H9 (cell line): ENCODE results near the gene SORCS2. TPM values are rescaled to one million over a fixed set of nuclear protein-coding genes. Genes with fewer than 3 reads are reported as not detected.

ENCODE experiments used
- DNase-seq: peaks from one replicate; pipeline ENCODE4 v3.0.0-alpha.2; 2017
- H2AFZ ChIP-seq: one replicate; pipeline ENCODE4 v1.6.1; 2013; ENCODE audit warnings: mild to moderate bottlenecking, low read length, control low read depth, moderate library complexity
- H2AK5ac ChIP-seq: 2 replicates; pipeline ENCODE4 v1.6.1; 2013; ENCODE audit warnings: low read length, control low read depth, mixed read lengths; ENCODE audit not compliant: insufficient read length
- H2BK120ac ChIP-seq: one replicate; pipeline ENCODE4 v1.6.1; 2013; ENCODE audit warnings: low read depth, mild to moderate bottlenecking, low read length, control low read depth, inconsistent platforms; ENCODE audit not compliant: poor library complexity, severe bottlenecking
- H2BK12ac ChIP-seq: 2 replicates; pipeline ENCODE4 v1.6.1; 2013; ENCODE audit warnings: low read length, control low read depth, mixed read lengths, low read depth; ENCODE audit not compliant: insufficient read length
- H2BK15ac ChIP-seq: 2 replicates; pipeline ENCODE4 v1.6.1; 2013; ENCODE audit warnings: low read depth, low read length, control low read depth
- H2BK20ac ChIP-seq: one replicate; pipeline ENCODE4 v1.6.1; 2013; ENCODE audit warnings: low read depth, mild to moderate bottlenecking, low read length, control low read depth, inconsistent platforms; ENCODE audit not compliant: poor library complexity, severe bottlenecking
- H2BK5ac ChIP-seq: 2 replicates; pipeline ENCODE4 v1.6.1; 2013; ENCODE audit warnings: low read length, control low read depth, mixed read lengths; ENCODE audit not compliant: insufficient read length
- H3K14ac ChIP-seq: 2 replicates; pipeline ENCODE4 v1.6.1; 2013; ENCODE audit warnings: low read length, control low read depth; ENCODE audit not compliant: insufficient read depth
- H3K18ac ChIP-seq: 2 replicates; pipeline ENCODE4 v1.6.1; 2013; ENCODE audit warnings: low read depth, mild to moderate bottlenecking, mixed read lengths, low read length, control low read depth; ENCODE audit not compliant: insufficient read length
- H3K23ac ChIP-seq: 2 replicates; pipeline ENCODE4 v1.6.1; 2013; ENCODE audit warnings: low read length, control low read depth, mixed read lengths, low read depth; ENCODE audit not compliant: insufficient read length
- H3K23me2 ChIP-seq: 2 replicates; pipeline ENCODE4 v1.6.1; 2013; ENCODE audit warnings: low read depth, mild to moderate bottlenecking, mixed read lengths, low read length, control low read depth; ENCODE audit not compliant: insufficient read length, poor library complexity, severe bottlenecking
- H3K27ac ChIP-seq: 2 replicates; pipeline ENCODE4 v1.5.1; 2013; ENCODE audit warnings: low read length, control low read depth, mixed read lengths, low read depth; ENCODE audit not compliant: insufficient read length
- H3K27me3 ChIP-seq: 2 replicates; pipeline ENCODE4 v1.6.1; 2013; ENCODE audit warnings: low read length, control low read depth, inconsistent platforms; ENCODE audit not compliant: insufficient read depth
- H3K4ac ChIP-seq: 2 replicates; pipeline ENCODE4 v1.6.1; 2013; ENCODE audit warnings: low read depth, mild to moderate bottlenecking, control low read depth, inconsistent platforms, low read length, moderate library complexity
- H3K4me1 ChIP-seq: 2 replicates; pipeline ENCODE4 v1.6.1; 2013; ENCODE audit warnings: low read length, control low read depth, inconsistent platforms; ENCODE audit not compliant: insufficient read depth
- H3K4me2 ChIP-seq: 2 replicates; pipeline ENCODE4 v1.6.1; 2013; ENCODE audit warnings: low read length, control low read depth, mixed read lengths; ENCODE audit not compliant: insufficient read length, insufficient read depth
- H3K56ac ChIP-seq: 2 replicates; pipeline ENCODE4 v1.6.1; 2013; ENCODE audit warnings: low read depth, mild to moderate bottlenecking, mixed read lengths, low read length, control low read depth; ENCODE audit not compliant: insufficient read length
- H3K79me1 ChIP-seq: 2 replicates; pipeline ENCODE4 v1.6.1; 2013; ENCODE audit warnings: low read depth, mild to moderate bottlenecking, moderate library complexity, low read length, control low read depth, inconsistent platforms; ENCODE audit not compliant: insufficient read depth, poor library complexity, severe bottlenecking
- H3K79me2 ChIP-seq: 2 replicates; pipeline ENCODE4 v1.6.1; 2013; ENCODE audit warnings: low read length, control low read depth, inconsistent platforms; ENCODE audit not compliant: insufficient read depth
- H3K9ac ChIP-seq: 2 replicates; pipeline ENCODE4 v1.6.1; 2013; ENCODE audit warnings: low read length, control low read depth, mixed read lengths; ENCODE audit not compliant: insufficient read length; ENCODE audit errors: extremely low read depth
- H3K9me3 ChIP-seq: one replicate; pipeline ENCODE4 v1.6.1; 2013; ENCODE audit warnings: low read depth, low read length, inconsistent platforms; ENCODE audit not compliant: control insufficient read depth
- H3T11ph ChIP-seq: one replicate; pipeline ENCODE4 v1.6.1; 2013; ENCODE audit warnings: mild to moderate bottlenecking, low read length, control low read depth, inconsistent platforms
- H4K20me1 ChIP-seq: one replicate; pipeline ENCODE4 v1.6.1; 2013; ENCODE audit not compliant: control insufficient read depth, insufficient read length, insufficient read depth
- H4K5ac ChIP-seq: 2 replicates; pipeline ENCODE4 v1.6.1; 2013; ENCODE audit warnings: low read depth, mild to moderate bottlenecking, mixed read lengths, low read length, control low read depth; ENCODE audit not compliant: insufficient read length
- H4K8ac ChIP-seq: replicated peaks from 2 replicates; pipeline ENCODE4 v1.6.1; 2013; ENCODE audit warnings: low read length, control low read depth, mixed read lengths, low read depth; ENCODE audit not compliant: insufficient read length
- H4K91ac ChIP-seq: 2 replicates; pipeline ENCODE4 v1.6.1; 2013; ENCODE audit warnings: low read depth, mild to moderate bottlenecking, moderate library complexity, mixed read lengths, low read length, control low read depth; ENCODE audit not compliant: insufficient read length
- H3K27ac Mint-ChIP-seq, 3 experiments: 2 replicates in 2 of 3; 3 replicates in 1 of 3; pipeline ENCODE4 v1.8.0; 2020 to 2021; ENCODE audit warnings: mixed read lengths in 3 of 3, mild to moderate bottlenecking in 1 of 3, moderate library complexity in 1 of 3
- H3K27me3 Mint-ChIP-seq: 2 replicates; pipeline ENCODE4 v1.8.0; 2021; ENCODE audit warnings: low read depth, mild to moderate bottlenecking, moderate library complexity, mixed read lengths
- H3K36me3 Mint-ChIP-seq, 3 experiments: 2 replicates in 2 of 3; 3 replicates in 1 of 3; pipeline ENCODE4 v1.8.0; 2020 to 2021; ENCODE audit warnings: low read depth in 3 of 3, mixed read lengths in 3 of 3; ENCODE audit not compliant: insufficient read depth in 1 of 3
- H3K4me1 Mint-ChIP-seq, 2 experiments: 2 replicates each; pipeline ENCODE4 v1.8.0; 2020; ENCODE audit warnings: mixed read lengths in 2 of 2
- H3K4me3 Mint-ChIP-seq, 2 experiments: 2 replicates in 1 of 2; 3 replicates in 1 of 2; pipeline ENCODE4 v1.8.0; 2020 to 2021; ENCODE audit warnings: mild to moderate bottlenecking in 2 of 2, mixed read lengths in 2 of 2, moderate library complexity in 1 of 2
- H3K9me3 Mint-ChIP-seq, 2 experiments: 2 replicates in 1 of 2; 3 replicates in 1 of 2; pipeline ENCODE4 v1.8.0; 2020; ENCODE audit warnings: mild to moderate bottlenecking in 2 of 2, mixed read lengths in 2 of 2, moderate library complexity in 1 of 2
- WGBS: extraction: QIAGEN DNeasy Blood & Tissue Kit; methylation state at CpG from one replicate; pipeline ENCODE4 v1.1.7; 2013; ENCODE audit warnings: missing lambda C conversion rate, low lambda C conversion rate, mixed read lengths; ENCODE audit not compliant: insufficient read length; ENCODE audit errors: extremely low coverage; 5-methylcytosine and 5-hydroxymethylcytosine counted together
- total RNA-seq: library from RNA; stranded (reverse); gene quantifications from 2 replicates; pipeline ENCODE4 v1.2.1, GENCODE V29; 2021
- TF ChIP-seq, protein P1 (sequence below): fragments of 200-600 bp; sonication (generic); conservative IDR thresholded peaks from 3 replicates; pipeline ENCODE4 v1.8.0; 2021; ENCODE audit warnings: antibody characterized with exemption, mild to moderate bottlenecking

Gene SORCS2
- total RNA-seq, 1 experiment from 2014 or later, result 0.57 TPM

DNA sequence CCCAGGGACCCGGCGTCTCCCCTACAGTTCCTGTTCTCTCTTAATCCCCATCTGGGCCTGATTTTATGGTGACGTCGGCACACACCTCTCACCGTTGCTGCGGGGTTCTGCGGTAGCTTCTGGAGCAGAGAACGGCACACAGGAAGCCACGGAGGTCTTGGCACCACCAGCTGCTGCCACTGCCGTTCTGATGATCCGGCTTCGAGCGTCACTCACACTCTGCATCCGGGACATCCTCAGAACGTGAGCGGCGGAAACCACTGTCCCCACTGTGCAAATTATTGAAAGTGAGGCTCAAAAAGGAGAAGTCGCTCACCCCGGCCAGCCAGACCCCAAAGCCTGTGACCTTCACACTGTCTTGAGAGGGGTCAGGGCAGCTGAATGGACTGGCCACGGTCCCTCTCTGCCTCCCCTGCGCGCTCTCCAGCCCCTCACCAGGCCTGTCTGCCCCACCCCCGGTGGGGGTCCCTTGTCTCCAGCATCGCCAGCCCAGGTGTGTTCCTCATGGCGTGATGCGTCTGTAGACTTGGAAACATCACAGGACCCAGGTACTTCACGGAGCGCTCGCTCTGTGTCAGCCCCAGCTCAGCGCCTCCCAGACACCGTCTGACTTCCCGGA, 546.2 kb downstream of the SORCS2 start:
- no peak overlapping the region for H3K4me3 Mint-ChIP-seq
- Histone ChIP-seq H4K5ac (no peak overlapping the region), H3K79me2 (no peaks in the 10 kb centered on the region), H2BK20ac (no peak overlapping the region), H3K79me1 (no peaks in the 10 kb centered on the region), H3K4me2 (no peak overlapping the region), H3K4me1 (no peaks in the 10 kb centered on the region), H3K27ac (no peak overlapping the region), H2BK120ac (no peak overlapping the region), H3K56ac (no peak overlapping the region), H2BK5ac (no peak overlapping the region), H3K14ac (no peak overlapping the region), H2BK12ac (no peak overlapping the region), H3K23me2 (no peaks in the 10 kb centered on the region), H3K9ac (no peak overlapping the region), H2BK15ac (no peak overlapping the region), H4K91ac (no peak overlapping the region), H4K8ac (no peak overlapping the region), H3K9me3 (no peaks in the 10 kb centered on the region), H3K18ac (no peak overlapping the region), H2AFZ (no peak overlapping the region), H3K4ac (no peak overlapping the region), H3K27me3 (no peaks in the 10 kb centered on the region), H3T11ph (no peak overlapping the region), H4K20me1 (no peaks in the 10 kb centered on the region), H3K23ac (no peak overlapping the region), H2AK5ac (no peak overlapping the region)
- DNase-seq, result no peak
- TF ChIP-seq, protein P1, sequence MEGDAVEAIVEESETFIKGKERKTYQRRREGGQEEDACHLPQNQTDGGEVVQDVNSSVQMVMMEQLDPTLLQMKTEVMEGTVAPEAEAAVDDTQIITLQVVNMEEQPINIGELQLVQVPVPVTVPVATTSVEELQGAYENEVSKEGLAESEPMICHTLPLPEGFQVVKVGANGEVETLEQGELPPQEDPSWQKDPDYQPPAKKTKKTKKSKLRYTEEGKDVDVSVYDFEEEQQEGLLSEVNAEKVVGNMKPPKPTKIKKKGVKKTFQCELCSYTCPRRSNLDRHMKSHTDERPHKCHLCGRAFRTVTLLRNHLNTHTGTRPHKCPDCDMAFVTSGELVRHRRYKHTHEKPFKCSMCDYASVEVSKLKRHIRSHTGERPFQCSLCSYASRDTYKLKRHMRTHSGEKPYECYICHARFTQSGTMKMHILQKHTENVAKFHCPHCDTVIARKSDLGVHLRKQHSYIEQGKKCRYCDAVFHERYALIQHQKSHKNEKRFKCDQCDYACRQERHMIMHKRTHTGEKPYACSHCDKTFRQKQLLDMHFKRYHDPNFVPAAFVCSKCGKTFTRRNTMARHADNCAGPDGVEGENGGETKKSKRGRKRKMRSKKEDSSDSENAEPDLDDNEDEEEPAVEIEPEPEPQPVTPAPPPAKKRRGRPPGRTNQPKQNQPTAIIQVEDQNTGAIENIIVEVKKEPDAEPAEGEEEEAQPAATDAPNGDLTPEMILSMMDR, result no peak
- 0 out of 4 replicates have a peak, but pooled peaks cover 0 to 4% of the 10 kb centered on the region in 2 experiments for H3K4me1 Mint-ChIP-seq
- H3K9me3 Mint-ChIP-seq, result no peaks in the 10 kb centered on the region
- H3K27ac Mint-ChIP-seq, result no peak overlapping the region
- H3K36me3 Mint-ChIP-seq, result no peaks in the 10 kb centered on the region
- no CpG with 5 or more reads among the region's 32 CpGs for WGBS
- H3K27me3 Mint-ChIP-seq, result peaks cover 3% of the 10 kb centered on the region
